NCI-H1694 (cell line): ENCODE measurements around the gene PNPLA3.

Experiments
- DNase-seq: peaks from one replicate; lab custom pipeline; 2025; lab: John Stamatoyannopoulos, UW

PNPLA3 gene

GRCh38 chr22:43993072-43993760 lies 69.6 kb downstream of the PNPLA3 start:
- peak; percentile 43 for DNase-seq

GRCh38 chr22:43994006-43994405 lies 70.4 kb downstream of the PNPLA3 start:
- no peak for DNase-seq

DNA sequence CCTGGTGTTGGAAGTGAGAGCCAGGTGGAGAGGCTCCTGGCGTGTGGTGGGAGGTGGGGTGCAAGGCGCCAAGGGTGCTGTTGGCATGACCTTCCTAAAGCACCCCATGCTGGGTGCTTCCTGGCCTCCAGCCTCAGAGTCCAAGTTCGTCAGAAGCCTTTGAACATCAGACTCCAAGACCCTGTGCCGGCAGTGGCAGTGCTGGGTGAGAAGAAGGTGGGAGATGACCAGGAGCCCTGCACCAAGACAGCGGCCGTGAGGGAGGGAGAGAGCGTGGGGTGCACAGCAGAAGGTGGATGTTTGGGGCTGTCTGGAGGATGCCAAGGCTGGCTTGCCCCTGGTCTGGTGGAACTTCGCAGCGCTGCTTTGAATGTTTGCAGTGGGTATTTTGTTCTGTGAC lies 70.8 kb downstream of the PNPLA3 start:
- no peak for DNase-seq

DNA sequence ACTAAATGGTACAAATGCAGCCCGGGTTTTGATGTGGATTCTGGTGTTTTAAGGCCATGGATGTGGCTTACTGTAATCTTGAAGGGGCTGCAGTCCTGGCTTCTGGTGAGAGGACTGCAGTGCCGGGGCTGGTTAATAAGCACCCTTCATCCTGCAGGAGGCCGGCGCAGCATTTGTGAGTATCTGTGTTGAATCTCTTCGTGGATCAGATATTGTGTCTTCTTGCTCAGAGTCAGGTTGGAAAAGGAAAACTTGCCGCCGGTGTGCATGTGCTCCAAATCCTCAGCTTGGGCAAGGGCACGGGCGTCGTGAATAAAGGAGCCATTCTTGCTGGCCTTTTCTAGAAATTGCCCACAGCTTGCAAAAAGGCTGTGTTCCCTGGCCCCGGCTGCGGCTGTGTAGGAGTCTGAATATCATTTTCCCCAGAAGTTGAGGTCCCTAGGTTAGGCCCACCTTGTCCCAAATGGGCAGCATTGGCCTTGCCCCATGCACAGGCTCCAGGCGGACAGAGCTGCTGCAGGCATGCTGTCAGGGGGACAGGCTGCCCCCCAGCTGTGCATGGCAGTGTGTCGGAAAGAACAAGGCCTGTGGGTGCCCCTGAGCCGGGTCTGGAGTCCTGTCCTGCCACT lies 71.6 kb downstream of the PNPLA3 start:
- DNase-seq: no peak

DNA sequence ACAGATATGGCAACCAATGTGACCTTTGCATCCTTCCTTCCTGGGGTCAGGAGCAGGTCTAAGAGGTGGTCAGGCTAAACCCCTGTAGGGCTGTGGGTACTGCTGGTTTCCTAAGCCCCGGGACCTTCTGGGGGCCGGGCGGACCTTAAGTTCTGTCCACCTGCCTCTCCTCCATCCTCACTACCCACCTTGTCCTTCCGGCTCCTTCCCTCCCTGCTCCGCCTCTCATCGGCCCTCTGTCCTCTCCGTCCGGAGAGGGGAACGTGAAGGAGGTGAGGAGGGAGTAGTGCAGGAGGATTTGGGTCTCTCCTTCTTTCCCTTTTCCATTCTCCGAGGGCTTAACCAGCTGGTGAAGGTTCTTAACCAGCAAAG lies 72.2 kb downstream of the PNPLA3 start:
- DNase-seq: no peak

DNA sequence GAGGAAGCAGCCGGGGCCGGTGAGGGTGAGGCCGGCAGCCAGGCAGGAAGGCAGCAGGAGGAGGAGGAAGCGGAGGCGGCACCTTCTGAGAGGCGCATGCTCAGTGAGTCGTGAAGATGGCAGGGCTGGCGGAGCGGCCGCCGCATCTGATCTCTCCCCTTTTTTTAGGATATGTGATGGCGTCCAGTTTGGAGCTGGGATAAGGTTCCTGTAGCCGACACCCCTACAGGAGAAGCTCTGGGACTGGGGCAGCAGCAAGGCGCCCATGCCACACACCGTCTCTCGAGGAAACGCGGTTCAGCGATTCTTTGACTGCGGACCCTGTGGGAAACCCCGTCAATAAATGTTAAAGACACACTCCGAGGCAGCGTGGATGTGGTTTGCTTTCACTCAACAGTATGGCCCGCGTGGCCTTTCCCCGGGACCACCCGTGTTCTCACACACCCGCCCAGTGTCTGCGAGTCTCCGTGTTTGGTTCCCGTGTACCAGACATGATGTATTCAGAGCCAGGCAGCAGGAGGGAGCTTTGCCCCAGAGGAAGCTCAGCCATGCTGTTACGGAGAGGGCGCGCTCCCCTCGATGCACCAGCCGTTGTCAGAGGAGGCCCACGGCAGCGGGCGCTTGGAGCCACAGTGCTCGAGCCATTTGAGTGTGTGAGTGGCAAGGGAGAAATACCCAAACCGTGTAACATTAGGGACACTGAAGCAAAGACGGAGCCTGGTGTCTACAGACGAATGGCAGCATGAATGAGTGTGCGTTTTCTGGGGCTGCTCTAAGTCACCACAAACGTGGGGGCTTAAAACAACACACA lies 72.8 kb downstream of the PNPLA3 start:
- no peak for DNase-seq

DNA sequence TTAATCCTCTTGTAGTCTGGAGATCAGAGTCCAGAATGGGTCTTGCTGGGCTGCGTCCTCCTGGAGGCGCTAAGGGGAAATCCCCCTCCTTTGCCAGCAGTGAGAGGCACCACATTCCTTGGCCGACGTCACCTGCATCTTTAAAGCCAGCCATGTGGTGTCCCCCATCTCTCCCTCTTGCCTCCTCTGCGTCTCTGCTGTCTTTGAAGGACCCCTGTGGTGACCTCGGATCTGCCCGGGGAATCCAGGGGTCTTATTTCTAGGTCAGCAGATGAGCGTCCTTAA lies 73.3 kb downstream of the PNPLA3 start:
- no peak for DNase-seq
